A549 treated with Hydrocortisone at 1 μM for 4 hours (cell line): ENCODE results near the gene KCNC2. TPM values are rescaled to one million over a fixed set of nuclear protein-coding genes. Genes with fewer than 3 reads are reported as not detected.

Experiments
- total RNA-seq: library from RNA; stranded (reverse); fragments of 200-300 nt; extraction: Qiagen RNA extraction; gene quantifications from 5 replicates; pipeline ENCODE4 v1.2.3, GENCODE V29; 2022

KCNC2 gene
- total RNA-seq = not detected in 5 replicates

DNA sequence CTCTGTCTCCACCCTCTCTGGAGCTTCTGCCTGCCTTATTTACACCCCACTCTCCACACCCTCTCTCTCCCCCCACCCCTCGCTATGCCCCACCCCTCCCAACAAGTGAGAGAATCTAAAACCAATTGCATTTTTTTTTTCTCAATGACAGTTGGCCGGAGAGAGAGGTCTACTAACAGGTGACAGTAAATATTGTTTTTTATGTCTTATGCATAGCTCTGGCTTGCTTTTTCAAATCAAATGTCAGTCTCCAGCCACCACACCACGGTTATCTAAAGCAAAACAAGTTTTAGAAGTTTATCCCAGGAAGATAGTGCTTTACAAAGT, at the start of gene KCNC2:
KCNC2 (minus strand) TSS at position 28 of the 327 bp plus-strand sequence.

Other genes with a start within 250 kb of the KCNC2 start
- 0.94 to 1.6 TPM (median 0.99 TPM) in 5 replicates for gene CAPS2, start 120.5 kb upstream of the KCNC2 start, total RNA-seq
- not detected in 5 replicates for gene GLIPR1L1, start 124.8 kb upstream of the KCNC2 start, total RNA-seq
- gene GLIPR1L2, start 181.2 kb upstream of the KCNC2 start, total RNA-seq = 0.08 to 0.20 TPM (median 0.10 TPM) in 5 replicates